ENCODE results near the gene TRIM34. TPM values are rescaled to one million over a fixed set of nuclear protein-coding genes. Genes with fewer than 3 reads are reported as not detected.
"Not testable (repeated sequence)": the region's sequence is repeated elsewhere in the genome, so short reads cannot be mapped to it uniquely, and the experiment has no call there.

Gene TRIM34
- total RNA-seq, 1 donor from 2014 or later: 1.1 TPM

DNA sequence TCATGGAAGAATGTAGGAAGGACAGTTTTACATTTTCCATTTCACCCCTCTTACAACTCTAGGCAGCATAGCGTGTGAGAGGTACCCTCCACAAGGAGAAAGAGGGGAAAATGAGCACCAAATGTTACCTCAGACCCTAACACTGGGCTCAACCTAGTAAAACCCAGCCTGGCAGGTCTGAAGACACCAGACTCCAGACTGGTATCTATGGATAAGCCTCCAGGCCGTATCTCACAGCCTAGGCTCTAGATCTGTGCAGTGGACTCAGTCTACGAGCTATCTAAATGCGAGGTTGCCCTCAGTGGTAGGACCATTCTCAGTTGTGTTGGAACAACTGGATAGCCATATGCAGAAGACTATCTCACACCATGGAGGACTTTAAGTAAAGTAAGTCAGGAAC lies 49.6 kb downstream of the TRIM34 start:
- Mint-ChIP-seq H3K27ac (ENCODE audit: unreplicated experiment) (no peak overlapping the region), H3K9me3 (peaks cover 4% of the 10 kb centered on the region), H3K4me3 (no peak overlapping the region), H3K36me3 (ENCODE audit: low read depth) (peaks cover 47% of the 10 kb centered on the region), H3K4me1 (no peaks in the 10 kb centered on the region), H3K27me3 (ENCODE audit: low read depth) (no peaks in the 10 kb centered on the region)
- DNase-seq (ENCODE audit: low read depth, low spot score): no peak
- TF ChIP-seq, protein P1, sequence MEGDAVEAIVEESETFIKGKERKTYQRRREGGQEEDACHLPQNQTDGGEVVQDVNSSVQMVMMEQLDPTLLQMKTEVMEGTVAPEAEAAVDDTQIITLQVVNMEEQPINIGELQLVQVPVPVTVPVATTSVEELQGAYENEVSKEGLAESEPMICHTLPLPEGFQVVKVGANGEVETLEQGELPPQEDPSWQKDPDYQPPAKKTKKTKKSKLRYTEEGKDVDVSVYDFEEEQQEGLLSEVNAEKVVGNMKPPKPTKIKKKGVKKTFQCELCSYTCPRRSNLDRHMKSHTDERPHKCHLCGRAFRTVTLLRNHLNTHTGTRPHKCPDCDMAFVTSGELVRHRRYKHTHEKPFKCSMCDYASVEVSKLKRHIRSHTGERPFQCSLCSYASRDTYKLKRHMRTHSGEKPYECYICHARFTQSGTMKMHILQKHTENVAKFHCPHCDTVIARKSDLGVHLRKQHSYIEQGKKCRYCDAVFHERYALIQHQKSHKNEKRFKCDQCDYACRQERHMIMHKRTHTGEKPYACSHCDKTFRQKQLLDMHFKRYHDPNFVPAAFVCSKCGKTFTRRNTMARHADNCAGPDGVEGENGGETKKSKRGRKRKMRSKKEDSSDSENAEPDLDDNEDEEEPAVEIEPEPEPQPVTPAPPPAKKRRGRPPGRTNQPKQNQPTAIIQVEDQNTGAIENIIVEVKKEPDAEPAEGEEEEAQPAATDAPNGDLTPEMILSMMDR (conservative IDR thresholded peaks at IDR 0.05): no peak

DNA sequence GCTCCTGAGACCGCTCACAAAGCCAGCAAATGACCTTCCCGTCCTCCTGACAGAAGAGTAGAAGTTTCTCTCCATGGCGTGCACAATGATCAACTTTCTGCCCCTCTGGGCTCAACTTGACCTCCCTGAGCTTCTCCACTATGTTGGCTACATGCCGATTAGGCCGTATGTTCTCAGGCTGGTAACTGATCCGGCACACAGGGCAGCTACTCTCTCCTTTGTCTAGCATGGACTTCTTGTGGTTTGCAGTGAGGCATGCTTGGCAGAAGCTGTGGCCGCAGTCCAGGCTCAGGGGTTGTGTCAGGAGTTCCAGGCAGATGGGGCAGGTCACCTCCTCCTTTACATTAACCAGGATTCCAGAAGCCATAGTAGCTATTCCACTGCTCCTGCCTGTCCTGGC lies 55.0 kb downstream of the TRIM34 start:
- peaks cover 54% of the 10 kb centered on the region for H3K36me3 Mint-ChIP-seq (ENCODE audit: low read depth)

DNA sequence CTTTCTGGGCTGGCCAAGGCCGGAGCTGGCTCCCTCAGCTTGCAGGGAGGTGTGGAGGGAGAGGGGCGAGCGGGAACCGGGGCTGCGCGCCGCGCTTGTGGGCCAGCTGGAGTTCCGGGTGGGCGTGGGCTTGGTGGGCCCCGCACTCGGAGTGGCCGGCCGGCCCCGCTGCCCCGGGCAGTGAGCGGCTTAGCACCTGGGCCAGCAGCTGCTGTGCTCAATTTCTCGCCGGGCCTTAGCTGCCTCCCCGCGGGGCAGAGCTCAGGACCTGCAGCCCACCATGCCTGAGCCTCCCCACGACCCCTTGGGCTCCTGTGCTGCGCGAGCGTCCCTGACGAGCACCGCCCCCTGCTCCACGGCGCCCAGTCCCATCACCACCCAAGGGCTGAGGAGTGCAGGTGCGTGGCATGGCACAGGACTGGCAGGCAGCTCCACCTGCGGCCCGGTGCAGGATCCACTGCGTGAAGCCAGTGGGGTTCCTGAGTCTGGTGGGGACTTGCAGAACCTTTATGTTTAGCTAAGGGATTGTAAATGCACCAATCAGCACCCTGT lies 58.2 kb downstream of the TRIM34 start:
- H3K27ac Mint-ChIP-seq (ENCODE audit: unreplicated experiment); H3K27me3 Mint-ChIP-seq (ENCODE audit: low read depth); H3K9me3 Mint-ChIP-seq; DNase-seq (ENCODE audit: low read depth, low spot score); H3K4me3 Mint-ChIP-seq: not testable (repeated sequence)
- peaks cover 25% of the 10 kb centered on the region for H3K4me1 Mint-ChIP-seq
- H3K36me3 Mint-ChIP-seq (ENCODE audit: low read depth): peaks cover 49% of the 10 kb centered on the region

More for the DNA sequence above, 55.0 kb downstream of the TRIM34 start:
- no peak for DNase-seq (ENCODE audit: low read depth, low spot score)
- Mint-ChIP-seq H3K4me1 (peaks cover 16% of the 10 kb centered on the region), H3K9me3 (peaks cover 3% of the 10 kb centered on the region), H3K4me3 (no peak overlapping the region), H3K27ac (ENCODE audit: unreplicated experiment) (no peak overlapping the region), H3K27me3 (ENCODE audit: low read depth) (no peaks in the 10 kb centered on the region)
- TF ChIP-seq, protein P1 (conservative IDR thresholded peaks at IDR 0.05): no peak

DNA sequence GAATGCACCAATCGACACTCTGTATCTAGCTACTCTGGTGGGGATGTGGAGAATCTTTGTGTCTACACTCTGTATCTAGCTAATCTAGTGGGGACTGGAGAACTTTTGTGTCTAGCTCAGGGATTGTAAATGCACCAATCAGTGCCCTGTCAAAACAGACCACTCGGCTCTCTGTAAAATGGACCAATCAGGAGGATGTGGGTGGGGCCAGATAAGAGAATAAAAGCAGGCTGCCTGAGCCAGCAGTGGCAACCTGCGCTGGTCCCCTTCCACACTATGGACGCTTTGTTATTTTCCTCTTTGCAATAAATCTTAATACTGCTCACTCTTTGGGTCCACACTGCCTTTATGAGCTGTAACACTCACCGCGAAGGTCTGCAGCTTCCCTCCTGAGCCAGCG lies 58.8 kb downstream of the TRIM34 start:
- H3K4me1 Mint-ChIP-seq: peaks cover 25% of the 10 kb centered on the region
- peak overlapping the region; percentile 96 for H3K4me3 Mint-ChIP-seq
- H3K27ac Mint-ChIP-seq (ENCODE audit: unreplicated experiment): peak overlapping the region; percentile 100
- H3K9me3 Mint-ChIP-seq; H3K27me3 Mint-ChIP-seq (ENCODE audit: low read depth); DNase-seq (ENCODE audit: low read depth, low spot score): not testable (repeated sequence)
- H3K36me3 Mint-ChIP-seq (ENCODE audit: low read depth): peaks cover 42% of the 10 kb centered on the region

DNA sequence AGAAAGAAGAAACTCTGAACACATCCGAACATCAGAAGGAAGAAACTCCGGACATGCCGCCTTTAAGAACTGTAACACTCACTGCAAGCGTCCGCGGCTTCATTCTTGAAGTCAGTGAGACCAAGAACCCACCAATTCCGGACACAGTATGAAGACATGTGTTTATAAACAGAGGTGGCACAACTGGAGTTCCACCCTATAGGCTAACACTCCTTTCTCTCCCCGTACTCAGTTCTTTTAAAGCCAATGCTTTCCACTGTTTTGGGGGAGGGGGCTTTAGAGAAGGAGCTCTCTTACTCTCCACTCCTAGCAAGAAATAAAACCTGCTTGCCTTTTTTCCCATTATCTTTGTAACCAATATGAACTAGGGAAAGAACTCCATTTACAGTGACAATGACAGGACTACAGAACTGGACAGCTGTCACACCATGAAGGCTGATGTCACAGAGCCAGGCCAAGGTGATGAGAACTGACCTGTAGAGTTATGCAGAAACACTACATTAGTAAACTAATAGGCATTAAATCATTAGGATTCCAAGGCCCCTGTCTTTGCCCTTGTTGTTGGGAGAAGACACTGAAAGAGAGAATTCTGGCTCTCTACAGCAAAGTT lies 59.3 kb downstream of the TRIM34 start:
- Mint-ChIP-seq H3K27me3 (ENCODE audit: low read depth) (no peaks in the 10 kb centered on the region), H3K4me3 (peak overlapping the region; percentile 96), H3K36me3 (ENCODE audit: low read depth) (peaks cover 37% of the 10 kb centered on the region), H3K4me1 (peaks cover 25% of the 10 kb centered on the region), H3K27ac (ENCODE audit: unreplicated experiment) (peak overlapping the region; percentile 100), H3K9me3 (peaks cover 3% of the 10 kb centered on the region)
- TF ChIP-seq, protein P1 (conservative IDR thresholded peaks at IDR 0.05): no peak
- no peak for DNase-seq (ENCODE audit: low read depth, low spot score)

DNA sequence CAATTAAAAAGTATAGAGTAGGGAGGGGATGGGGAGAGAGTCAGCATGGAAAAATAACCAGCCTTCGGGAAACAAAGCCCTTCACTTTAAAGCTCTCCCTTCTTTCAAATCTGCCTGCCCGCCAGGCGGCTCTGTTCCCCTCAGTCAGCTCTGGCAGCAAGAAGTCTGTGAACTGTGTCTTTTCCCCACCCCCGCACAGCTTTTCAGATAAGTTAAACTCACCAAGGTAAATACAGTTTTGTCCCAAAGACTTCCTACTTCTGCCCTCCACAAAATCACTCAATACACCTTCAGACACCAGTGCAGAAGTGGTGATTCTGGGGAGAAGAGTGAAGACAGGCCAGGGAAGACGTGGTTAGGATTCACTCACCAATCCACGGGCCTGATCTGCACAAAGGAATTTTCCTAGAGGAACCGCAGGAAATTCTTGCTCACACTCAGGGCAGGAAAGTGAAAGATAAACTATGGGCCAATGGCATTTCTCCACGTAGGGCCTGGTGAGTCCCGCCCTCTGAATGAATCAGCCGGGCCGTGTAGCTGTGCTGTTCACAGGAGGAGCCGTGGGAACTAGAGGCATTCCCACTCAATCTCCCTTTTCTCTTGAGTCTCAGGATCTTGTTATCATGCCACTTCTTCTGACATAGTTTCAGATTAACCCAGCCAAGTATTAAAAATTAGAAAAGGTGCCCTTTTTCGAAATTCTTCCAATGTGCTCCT lies 60.0 kb downstream of the TRIM34 start, which contains the start of gene TRIM5:
Gene TRIM5 (minus strand): TSS at position 429 of the 717 bp plus-strand sequence. CDS start 4,897 bp downstream, outside the sequence.
- Mint-ChIP-seq H3K36me3 (ENCODE audit: low read depth) (peaks cover 30% of the 10 kb centered on the region), H3K27me3 (ENCODE audit: low read depth) (no peaks in the 10 kb centered on the region), H3K9me3 (peaks cover 3% of the 10 kb centered on the region), H3K4me1 (peaks cover 30% of the 10 kb centered on the region), H3K27ac (ENCODE audit: unreplicated experiment) (peak within 1 kb of the TSS; percentile 100), H3K4me3 (peak within 1 kb of the TSS; percentile 96)
- DNase-seq (ENCODE audit: low read depth, low spot score): peak; percentile 65
- TF ChIP-seq, protein P1 (conservative IDR thresholded peaks at IDR 0.05): peak; percentile 69

Data from neural crest cell (in vitro differentiated cells).